GM12878 (cell line): Measurements from ENCODE around the gene PNMA6F. TPM values are rescaled to one million over a fixed set of nuclear protein-coding genes. Genes with fewer than 3 reads are reported as not detected.

Experiments used
- ATAC-seq: fragments of 200-7000 bp; cut with Tn5 transposase; 3 replicates; pipeline ENCODE4 v1.9.1; 2020; ENCODE audit warnings: mild to moderate bottlenecking, moderate library complexity
- BruUV-seq: library from RNA; stranded (reverse); fragments of 400-500 nt; replicated peaks from 2 replicates; lab custom pipeline; 2021; lab: Mats Ljungman, UMichigan
- CTCF ChIA-PET: fragments of 300-600 bp; sonication (Branson Sonifier 250); formaldehyde crosslinking; extraction: SDS; loops from one replicate; lab custom pipeline; 2021; ENCODE audit warnings: inconsistent platforms; lab: Yijun Ruan, JAX
- POLR2A ChIA-PET: fragments of 350-600 bp; formaldehyde crosslinking; extraction: SDS; loops from one replicate; lab custom pipeline; 2021; ENCODE audit warnings: inconsistent platforms; lab: Charles Lee
- RAD21 ChIA-PET: fragments of 300-600 bp; sonication (Branson Sonifier 250); formaldehyde crosslinking; loops from one replicate; lab custom pipeline; 2023; ENCODE audit warnings: antibody characterized with exemption; ENCODE audit not compliant: unreplicated experiment; lab: Charles Lee
- SMC1A ChIA-PET: fragments of 300-600 bp; sonication (Branson Sonifier 250); formaldehyde crosslinking; loops from one replicate; lab custom pipeline; 2023; ENCODE audit not compliant: unreplicated experiment, uncharacterized antibody; lab: Charles Lee
- DNase-seq: peaks from one replicate; pipeline ENCODE4 v3.0.0-alpha.2; 2011; ENCODE audit warnings: low read depth, low spot score
- FAIRE-seq: peaks from 3 replicates; lab custom pipeline; 2011; peaks lifted over from hg19 to GRCh38; lab: Jason Lieb, UNC
- H2AFZ ChIP-seq: 2 replicates; pipeline ENCODE4 v1.6.0; 2011; ENCODE audit warnings: low read depth, low read length, control low read depth; ENCODE audit not compliant: control insufficient read depth
- H3K27ac ChIP-seq: 2 replicates; pipeline ENCODE4 v1.5.1; 2011; ENCODE audit warnings: control low read depth; ENCODE audit not compliant: control insufficient read depth, insufficient read depth
- H3K27me3 ChIP-seq, 2 experiments: replicated peaks in 1 of 2; 2 replicates each; pipeline versions ENCODE4 v1.6.0 to v1.6.1; 2011; ENCODE audit warnings: low read length in 1 of 2; ENCODE audit not compliant: control insufficient read depth in 2 of 2, insufficient read depth in 2 of 2
- H3K36me3 ChIP-seq, 2 experiments: 2 replicates each; pipeline ENCODE4 v1.5.1; 2011; ENCODE audit warnings: low read length in 1 of 2; ENCODE audit not compliant: control insufficient read depth in 2 of 2, insufficient read depth in 2 of 2
- H3K4me1 ChIP-seq: 2 replicates; pipeline ENCODE4 v1.6.1; 2011; ENCODE audit warnings: mild to moderate bottlenecking, low read length, moderate library complexity, mixed read lengths; ENCODE audit not compliant: control insufficient read depth, insufficient read depth
- H3K4me2 ChIP-seq: 2 replicates; pipeline ENCODE4 v1.6.0; 2011; ENCODE audit warnings: control low read depth; ENCODE audit not compliant: control insufficient read depth, insufficient read depth
- H3K4me3 ChIP-seq: fragments of 200-600 bp; sonication (generic); 2 replicates; pipeline ENCODE4 v1.5.1; 2016
- H3K79me2 ChIP-seq: 2 replicates; pipeline ENCODE4 v1.6.0; 2011; ENCODE audit warnings: low read length; ENCODE audit not compliant: control insufficient read depth, insufficient read depth
- H3K9ac ChIP-seq: 2 replicates; pipeline ENCODE4 v1.8.0; 2011; ENCODE audit warnings: low read length, control low read depth, mixed read lengths; ENCODE audit not compliant: control insufficient read depth, insufficient read depth
- H3K9me3 ChIP-seq: replicated peaks from 3 replicates; pipeline ENCODE4 v1.5.1; 2011; ENCODE audit warnings: mild to moderate bottlenecking, low read length; ENCODE audit not compliant: control insufficient read depth, insufficient read depth
- H4K20me1 ChIP-seq: 2 replicates; pipeline ENCODE4 v1.6.0; 2011; ENCODE audit not compliant: control insufficient read depth, insufficient read depth
- CREB1 ChIP-seq: IDR thresholded peaks from 2 replicates; pipeline ENCODE4 v1.6.1; 2012; ENCODE audit warnings: low read depth, mild to moderate bottlenecking, inconsistent platforms
- ETV6 ChIP-seq, 2 experiments: fragments of 450-650 bp in 1 of 2; IDR thresholded peaks in 1 of 2; conservative IDR thresholded peaks in 1 of 2; 2 replicates each; pipeline ENCODE4 v1.6.1; 2014; ENCODE audit warnings: antibody characterized with exemption in 1 of 2, borderline replicate concordance in 1 of 2, low read depth in 1 of 2, mild to moderate bottlenecking in 1 of 2, moderate library complexity in 1 of 2
- HDAC6 ChIP-seq: fragments of 200-600 bp; sonication (generic); IDR thresholded peaks from one replicate; pipeline ENCODE4 v1.8.0; 2017; ENCODE audit warnings: antibody characterized with exemption; ENCODE audit not compliant: unreplicated experiment
- IRF4 ChIP-seq: IDR thresholded peaks from 2 replicates; pipeline ENCODE4 v1.6.1; 2011; ENCODE audit warnings: low read depth, low read length
- JUND ChIP-seq: IDR thresholded peaks from 2 replicates; pipeline ENCODE4 v1.6.1; 2012; ENCODE audit warnings: low read depth, mild to moderate bottlenecking, low read length, improper control_type of control experiment, moderate library complexity
- MYB ChIP-seq: fragments of 150-350 bp; IDR thresholded peaks from 2 replicates; pipeline ENCODE4 v1.6.1; 2014; ENCODE audit warnings: mild to moderate bottlenecking, low read depth, low read length, borderline replicate concordance
- NFYB ChIP-seq: IDR thresholded peaks from 2 replicates; pipeline ENCODE4 v1.6.1; 2011; ENCODE audit warnings: low read depth, mild to moderate bottlenecking, low read length, improper control_type of control experiment, moderate library complexity; ENCODE audit not compliant: insufficient read depth
- NR2F1 ChIP-seq: fragments of 450-650 bp; conservative IDR thresholded peaks from 2 replicates; pipeline ENCODE4 v1.6.1; 2017; ENCODE audit warnings: mild to moderate bottlenecking
- NRF1 ChIP-seq: conservative IDR thresholded peaks from 2 replicates; pipeline ENCODE4 v1.6.1; 2011; ENCODE audit warnings: mild to moderate bottlenecking, low read depth, low read length, improper control_type of control experiment
- PAX8 ChIP-seq: fragments of 450-650 bp; IDR thresholded peaks from 2 replicates; pipeline ENCODE4 v1.6.1; 2017; ENCODE audit warnings: mild to moderate bottlenecking, moderate library complexity
- POLR2AphosphoS2 ChIP-seq: IDR thresholded peaks from 2 replicates; pipeline ENCODE4 v1.6.1; 2011; ENCODE audit warnings: low read depth, mild to moderate bottlenecking, low read length, improper control_type of control experiment, moderate library complexity
- SUZ12 ChIP-seq: fragments of 200-600 bp; sonication (generic); IDR thresholded peaks from one replicate; pipeline ENCODE4 v1.6.1; 2018; ENCODE audit warnings: antibody characterized with exemption, mild to moderate bottlenecking; ENCODE audit not compliant: unreplicated experiment
- ZNF274 ChIP-seq: IDR thresholded peaks from one replicate; pipeline ENCODE4 v1.8.0; 2011; ENCODE audit not compliant: insufficient read length, insufficient read depth
- WGBS: methylation state at CpG from one replicate; pipeline ENCODE4 v1.1.6; 2016; ENCODE audit warnings: low lambda C conversion rate; ENCODE audit not compliant: insufficient replicate concordance, insufficient coverage; ENCODE audit errors: missing lambda C conversion rate; 5-methylcytosine and 5-hydroxymethylcytosine counted together
- in situ Hi-C: fragments of 300-500 bp; cut with MboI; formaldehyde crosslinking; loops from 9 replicates; pipeline ENCODE4 v1.14.3; 2018; ENCODE audit warnings: mixed read lengths
- intact Hi-C: fragments of 100-400 bp; cut with micrococcal nuclease; formaldehyde crosslinking; loops from one replicate; pipeline ENCODE4 v1.14.2; 2022; ENCODE audit not compliant: unreplicated experiment
- polyA plus RNA-seq, 11 experiments: library from polyadenylated mRNA; depleted of rRNA in 4 of 11; unstranded in 6 of 11; stranded (reverse) in 5 of 11; fragments of >200 nt; fragmentation: Nextera tagmentation in 4 of 11; fragmentation: Illumina TruSeq in 1 of 11; extraction: Ambion mirVana in 4 of 11; extraction: Trizol in 1 of 11; gene quantifications; 1 replicate in 1 of 11; 2 replicates in 10 of 11; pipeline versions ENCODE4 v1.2.1 to v1.2.3, GENCODE V29; 2011 to 2016; ENCODE audit warnings: inconsistent platforms in 2 of 11, missing spikeins in 2 of 11, low read depth in 1 of 11
- total RNA-seq, 4 experiments: library from RNA; depleted of rRNA in 3 of 4; stranded (reverse); fragments of >200 nt in 3 of 4; fragmentation: Illumina TruSeq in 1 of 4; extraction: Trizol in 1 of 4; gene quantifications; 2 replicates each; pipeline versions ENCODE4 v1.2.1 to v1.2.3, GENCODE V29; 2013 to 2021
- TF ChIP-seq, protein P1 (sequence below): fragments of 450-650 bp; IDR thresholded peaks from 2 replicates; pipeline ENCODE4 v1.6.1; 2014; ENCODE audit warnings: mild to moderate bottlenecking
- TF ChIP-seq, protein P2 (sequence below): fragments of 450-650 bp; IDR thresholded peaks from 2 replicates; pipeline ENCODE4 v1.6.1; 2017; ENCODE audit warnings: mild to moderate bottlenecking, moderate library complexity
- TF ChIP-seq, protein P3 (sequence below): fragments of 450-650 bp; formaldehyde crosslinking; IDR thresholded peaks from 2 replicates; pipeline ENCODE4 v1.4.0; 2022; ENCODE audit warnings: mild to moderate bottlenecking, moderate library complexity

PNMA6F gene
- total and polyA plus RNA-seq, 10 of the 15 experiments (the other 5 are each of a cell fraction or from before 2014, with no cell fraction given) = not detected

DNA sequence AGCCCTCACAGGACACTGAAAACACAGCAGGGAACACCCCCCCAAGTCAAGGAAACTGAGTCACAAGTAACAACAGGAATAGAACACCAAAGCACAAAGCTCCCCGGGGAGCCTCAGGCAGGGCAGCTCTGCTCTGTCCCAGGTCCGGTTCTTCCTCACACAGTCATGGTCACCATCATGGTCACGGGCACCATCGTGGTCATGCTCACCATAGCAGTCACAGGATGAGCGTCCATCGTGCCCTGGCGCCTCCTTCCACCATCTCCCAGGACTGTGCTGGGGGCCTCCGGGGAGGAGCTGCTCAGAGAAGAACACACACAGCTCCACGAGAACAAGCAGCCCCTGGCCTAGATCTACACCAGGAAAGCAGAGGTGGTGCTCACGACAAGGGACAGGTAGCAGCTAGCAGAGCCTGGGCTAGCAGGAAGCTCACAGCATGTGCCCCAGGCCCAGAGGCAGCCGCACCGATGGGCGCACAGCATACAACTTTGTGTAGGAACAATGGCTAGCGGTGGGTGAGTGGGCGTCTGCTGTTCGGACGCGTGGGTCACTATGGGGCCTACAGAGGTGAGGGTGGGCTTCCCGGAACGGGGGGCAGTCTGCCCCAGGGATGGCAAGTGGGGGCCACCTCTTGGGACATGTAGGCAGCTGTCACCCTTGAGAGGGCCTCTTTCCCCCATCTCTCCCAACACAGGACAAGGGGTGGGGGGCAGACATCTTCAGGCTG, 3.4 kb downstream of the PNMA6F start:
- DNase-seq (no peak), ATAC-seq (no peak), FAIRE-seq (no peak)
- H4K20me1 ChIP-seq = no peaks in the 10 kb centered on the region
- no peak overlapping the region for H3K4me3 ChIP-seq
- TF ChIP-seq JUND = no peak
- TF ChIP-seq NR2F1 = no peak
- no peak for TF ChIP-seq NRF1
- no peak for TF ChIP-seq CREB1
- TF ChIP-seq, protein P1, sequence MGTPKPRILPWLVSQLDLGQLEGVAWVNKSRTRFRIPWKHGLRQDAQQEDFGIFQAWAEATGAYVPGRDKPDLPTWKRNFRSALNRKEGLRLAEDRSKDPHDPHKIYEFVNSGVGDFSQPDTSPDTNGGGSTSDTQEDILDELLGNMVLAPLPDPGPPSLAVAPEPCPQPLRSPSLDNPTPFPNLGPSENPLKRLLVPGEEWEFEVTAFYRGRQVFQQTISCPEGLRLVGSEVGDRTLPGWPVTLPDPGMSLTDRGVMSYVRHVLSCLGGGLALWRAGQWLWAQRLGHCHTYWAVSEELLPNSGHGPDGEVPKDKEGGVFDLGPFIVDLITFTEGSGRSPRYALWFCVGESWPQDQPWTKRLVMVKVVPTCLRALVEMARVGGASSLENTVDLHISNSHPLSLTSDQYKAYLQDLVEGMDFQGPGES = no peak
- TF ChIP-seq HDAC6 = no peak
- no peak for TF ChIP-seq SUZ12
- TF ChIP-seq ZNF274 = no peak
- TF ChIP-seq IRF4 = no peak
- TF ChIP-seq, protein P2, sequence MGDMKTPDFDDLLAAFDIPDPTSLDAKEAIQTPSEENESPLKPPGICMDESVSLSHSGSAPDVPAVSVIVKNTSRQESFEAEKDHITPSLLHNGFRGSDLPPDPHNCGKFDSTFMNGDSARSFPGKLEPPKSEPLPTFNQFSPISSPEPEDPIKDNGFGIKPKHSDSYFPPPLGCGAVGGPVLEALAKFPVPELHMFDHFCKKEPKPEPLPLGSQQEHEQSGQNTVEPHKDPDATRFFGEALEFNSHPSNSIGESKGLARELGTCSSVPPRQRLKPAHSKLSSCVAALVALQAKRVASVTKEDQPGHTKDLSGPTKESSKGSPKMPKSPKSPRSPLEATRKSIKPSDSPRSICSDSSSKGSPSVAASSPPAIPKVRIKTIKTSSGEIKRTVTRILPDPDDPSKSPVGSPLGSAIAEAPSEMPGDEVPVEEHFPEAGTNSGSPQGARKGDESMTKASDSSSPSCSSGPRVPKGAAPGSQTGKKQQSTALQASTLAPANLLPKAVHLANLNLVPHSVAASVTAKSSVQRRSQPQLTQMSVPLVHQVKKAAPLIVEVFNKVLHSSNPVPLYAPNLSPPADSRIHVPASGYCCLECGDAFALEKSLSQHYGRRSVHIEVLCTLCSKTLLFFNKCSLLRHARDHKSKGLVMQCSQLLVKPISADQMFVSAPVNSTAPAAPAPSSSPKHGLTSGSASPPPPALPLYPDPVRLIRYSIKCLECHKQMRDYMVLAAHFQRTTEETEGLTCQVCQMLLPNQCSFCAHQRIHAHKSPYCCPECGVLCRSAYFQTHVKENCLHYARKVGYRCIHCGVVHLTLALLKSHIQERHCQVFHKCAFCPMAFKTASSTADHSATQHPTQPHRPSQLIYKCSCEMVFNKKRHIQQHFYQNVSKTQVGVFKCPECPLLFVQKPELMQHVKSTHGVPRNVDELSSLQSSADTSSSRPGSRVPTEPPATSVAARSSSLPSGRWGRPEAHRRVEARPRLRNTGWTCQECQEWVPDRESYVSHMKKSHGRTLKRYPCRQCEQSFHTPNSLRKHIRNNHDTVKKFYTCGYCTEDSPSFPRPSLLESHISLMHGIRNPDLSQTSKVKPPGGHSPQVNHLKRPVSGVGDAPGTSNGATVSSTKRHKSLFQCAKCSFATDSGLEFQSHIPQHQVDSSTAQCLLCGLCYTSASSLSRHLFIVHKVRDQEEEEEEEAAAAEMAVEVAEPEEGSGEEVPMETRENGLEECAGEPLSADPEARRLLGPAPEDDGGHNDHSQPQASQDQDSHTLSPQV = no peak
- no peak for TF ChIP-seq ETV6 (conservative IDR thresholded peaks at IDR 0.05 in 1 of 2, IDR thresholded peaks at IDR 0.05 in 1 of 2; ENCODE audit: borderline replicate concordance in 1 of 2, low read depth in 1 of 2)
- TF ChIP-seq, protein P3, sequence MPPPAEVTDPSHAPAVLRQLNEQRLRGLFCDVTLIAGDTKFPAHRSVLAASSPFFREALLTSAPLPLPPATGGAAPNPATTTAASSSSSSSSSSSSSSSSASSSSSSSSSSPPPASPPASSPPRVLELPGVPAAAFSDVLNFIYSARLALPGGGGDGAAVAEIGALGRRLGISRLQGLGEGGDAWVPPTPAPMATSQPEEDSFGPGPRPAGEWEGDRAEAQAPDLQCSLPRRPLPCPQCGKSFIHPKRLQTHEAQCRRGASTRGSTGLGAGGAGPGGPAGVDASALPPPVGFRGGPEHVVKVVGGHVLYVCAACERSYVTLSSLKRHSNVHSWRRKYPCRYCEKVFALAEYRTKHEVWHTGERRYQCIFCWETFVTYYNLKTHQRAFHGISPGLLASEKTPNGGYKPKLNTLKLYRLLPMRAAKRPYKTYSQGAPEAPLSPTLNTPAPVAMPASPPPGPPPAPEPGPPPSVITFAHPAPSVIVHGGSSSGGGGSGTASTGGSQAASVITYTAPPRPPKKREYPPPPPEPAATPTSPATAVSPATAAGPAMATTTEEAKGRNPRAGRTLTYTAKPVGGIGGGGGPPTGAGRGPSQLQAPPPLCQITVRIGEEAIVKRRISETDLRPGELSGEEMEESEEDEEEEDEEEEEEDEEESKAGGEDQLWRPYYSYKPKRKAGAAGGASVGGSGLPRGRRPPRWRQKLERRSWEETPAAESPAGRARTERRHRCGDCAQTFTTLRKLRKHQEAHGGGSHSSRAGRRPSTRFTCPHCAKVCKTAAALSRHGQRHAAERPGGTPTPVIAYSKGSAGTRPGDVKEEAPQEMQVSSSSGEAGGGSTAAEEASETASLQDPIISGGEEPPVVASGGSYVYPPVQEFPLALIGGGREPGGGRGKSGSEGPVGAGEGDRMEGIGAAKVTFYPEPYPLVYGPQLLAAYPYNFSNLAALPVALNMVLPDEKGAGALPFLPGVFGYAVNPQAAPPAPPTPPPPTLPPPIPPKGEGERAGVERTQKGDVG = no peak
- no peak for TF ChIP-seq MYB
- TF ChIP-seq NFYB = no peak
- no peak for TF ChIP-seq PAX8
- TF ChIP-seq POLR2AphosphoS2 = no peak
- BruUV-seq = no TSS peak
- no peaks in the 10 kb centered on the region for H3K79me2 ChIP-seq
- no peaks in the 10 kb centered on the region for H3K4me1 ChIP-seq
- no peak overlapping the region for H3K27ac ChIP-seq
- no peaks in the 10 kb centered on the region for H3K36me3 ChIP-seq
- H3K4me2 ChIP-seq = no peak overlapping the region
- ChIA-PET CTCF (no interaction called here), SMC1A (no interaction called here), POLR2A (no interaction called here), RAD21 (no interaction called here)
- H3K9ac ChIP-seq = no peak overlapping the region
- WGBS = 40% methylated on average over 19 of the region's 20 CpGs
- in situ Hi-C loops (loop anchor here (25.0 kb wide), 1 partner anchor 156 kb away; no protein-coding TSS in a partner anchor), intact Hi-C loops (loop anchor here (5.0 kb wide), 1 partner anchor 256 kb away; no protein-coding TSS in a partner anchor)
- no peak overlapping the region for H2AFZ ChIP-seq
- H3K9me3 ChIP-seq = no peaks in the 10 kb centered on the region
- no peaks in the 10 kb centered on the region for H3K27me3 ChIP-seq
